Measurements from ENCODE around the gene OLFM1. TPM values are rescaled to one million over a fixed set of nuclear protein-coding genes. Genes with fewer than 3 reads are reported as not detected.

Gene OLFM1
- total RNA-seq, 1 donor from 2014 or later, result 5.3 TPM

- intact Hi-C loops (cut with micrococcal nuclease), result loop anchor here (2.0 kb wide), 1 partner anchor 22 kb away; no protein-coding TSS in a partner anchor
Observed at GRCh38 chr9:135130207-135130976, 42.9 kb downstream of the OLFM1 start.

GRCh38 chr9:135131488-135131887, 44.0 kb downstream of the OLFM1 start:
- intact Hi-C loops (cut with micrococcal nuclease), result loop anchor here (2.0 kb wide), 1 partner anchor 23 kb away; no protein-coding TSS in a partner anchor

GRCh38 chr9:135132008-135132407, 44.5 kb downstream of the OLFM1 start:
- intact Hi-C loops (cut with micrococcal nuclease), result no loop called here

- intact Hi-C loops (cut with micrococcal nuclease), result no loop called here
Observed at GRCh38 chr9:135134268-135135022, 47.0 kb downstream of the OLFM1 start.

GRCh38 chr9:135135171-135135928, 47.9 kb downstream of the OLFM1 start:
- intact Hi-C loops (cut with micrococcal nuclease), result no loop called here

GRCh38 chr9:135135929-135136315, 48.5 kb downstream of the OLFM1 start:
- intact Hi-C loops (cut with micrococcal nuclease), result no loop called here

GRCh38 chr9:135136481-135136880, 49.0 kb downstream of the OLFM1 start:
- intact Hi-C loops (cut with micrococcal nuclease), result no loop called here

- intact Hi-C loops (cut with micrococcal nuclease), result no loop called here
Observed at GRCh38 chr9:135136991-135137832, 49.7 kb downstream of the OLFM1 start.

- intact Hi-C loops (cut with micrococcal nuclease), result no loop called here
Observed at GRCh38 chr9:135138078-135138855, 50.8 kb downstream of the OLFM1 start.

GRCh38 chr9:135139366-135139959, 52.0 kb downstream of the OLFM1 start:
- intact Hi-C loops (cut with micrococcal nuclease), result no loop called here

GRCh38 chr9:135141183-135141774, 53.8 kb downstream of the OLFM1 start:
- intact Hi-C loops (cut with micrococcal nuclease), result no loop called here

GRCh38 chr9:135144581-135145170, 57.2 kb downstream of the OLFM1 start:
- intact Hi-C loops (cut with micrococcal nuclease), result no loop called here

- intact Hi-C loops (cut with micrococcal nuclease), result no loop called here
Observed at GRCh38 chr9:135145312-135145711, 57.8 kb downstream of the OLFM1 start.

GRCh38 chr9:135146241-135146640, 58.8 kb downstream of the OLFM1 start:
- intact Hi-C loops (cut with micrococcal nuclease), result no loop called here

GRCh38 chr9:135146766-135147473, 59.5 kb downstream of the OLFM1 start:
- intact Hi-C loops (cut with micrococcal nuclease), result no loop called here

- intact Hi-C loops (cut with micrococcal nuclease), result no loop called here
Observed at GRCh38 chr9:135147474-135147805, 60.0 kb downstream of the OLFM1 start.

- intact Hi-C loops (cut with micrococcal nuclease), result no loop called here
Observed at GRCh38 chr9:135147938-135148337, 60.5 kb downstream of the OLFM1 start.

- intact Hi-C loops (cut with micrococcal nuclease), result no loop called here
Observed at GRCh38 chr9:135148386-135148785, 60.9 kb downstream of the OLFM1 start.

All from T-helper 1 cell treated with Interleukin-12 subunit alpha and Interleukin-12 subunit beta and Interleukin-4 antibody, amounts not matched to agents 30 ng/mL and 1 ng/mL, for 36 hours (primary cell).